ENCODE measurements around the gene PREPL. TPM values are rescaled to one million over a fixed set of nuclear protein-coding genes. Genes with fewer than 3 reads are reported as not detected.

PREPL gene
- total RNA-seq, 4 donors from 2014 or later: 33.6 to 38.6 (median 35.3) TPM

- H3K27me3 ChIP-seq: peaks cover 0 to 7% (median 0%) of the 10 kb centered on the region in 4 donors
- no peak for DNase-seq (ENCODE audit: extremely low spot score)
- no peaks in the 10 kb centered on the region for H3K9me3 ChIP-seq
- no peak overlapping the region for H3K27ac ChIP-seq (replicated peaks in 1 of 4)
- TF ChIP-seq POLR2A (IDR thresholded peaks at IDR 0.05; ENCODE audit: low read depth) (no peak), POLR2AphosphoS5 (IDR thresholded peaks at IDR 0.05) (no peak)
- no peaks in the 10 kb centered on the region for H3K4me1 ChIP-seq
- no peaks in the 10 kb centered on the region for H3K36me3 ChIP-seq
- H3K4me3 ChIP-seq: no peak overlapping the region
- WGBS: 72% methylated on average over 5 of the region's 5 CpGs
- intact Hi-C loops (cut with DNase I): no loop called here
These were observed 76.1 kb downstream of the PREPL start for GRCh38 chr2:44285174-44285573.

- H3K4me1 ChIP-seq: no peaks in the 10 kb centered on the region
- TF ChIP-seq EP300 (IDR thresholded peaks at IDR 0.05): no peak
- no peak for TF ChIP-seq CTCF (IDR thresholded peaks at IDR 0.05)
- no peak for TF ChIP-seq POLR2A (IDR thresholded peaks at IDR 0.05; ENCODE audit: low read depth)
- TF ChIP-seq POLR2AphosphoS5 (IDR thresholded peaks at IDR 0.05): no peak
- intact Hi-C loops (cut with DNase I): no loop called here
These were observed 78.1 kb downstream of the PREPL start for GRCh38 chr2:44283116-44283666.

GRCh38 chr2:44280869-44281268 is 80.4 kb downstream of the PREPL start:
- 92% methylated on average over 1 of the region's 1 CpG for WGBS
- no peak for DNase-seq (ENCODE audit: extremely low spot score)
- no peak for TF ChIP-seq CTCF (IDR thresholded peaks at IDR 0.05)
- TF ChIP-seq POLR2AphosphoS5 (IDR thresholded peaks at IDR 0.05): no peak
- TF ChIP-seq POLR2A (IDR thresholded peaks at IDR 0.05; ENCODE audit: low read depth): no peak
- no peak for TF ChIP-seq EP300 (IDR thresholded peaks at IDR 0.05)
- Histone ChIP-seq H3K36me3 (no peaks in the 10 kb centered on the region), H3K4me1 (peaks cover 0 to 4% (median 1%) of the 10 kb centered on the region in 4 donors), H3K9me3 (no peaks in the 10 kb centered on the region), H3K4me3 (no peak overlapping the region), H3K27me3 (no peaks in the 10 kb centered on the region), H3K27ac (replicated peaks in 1 of 4) (no peak overlapping the region)
- intact Hi-C loops (cut with DNase I): no loop called here

More at GRCh38 chr2:44283116-44283666, 78.1 kb downstream of the PREPL start:
- 100% methylated on average over 1 of the region's 1 CpG for WGBS
- Histone ChIP-seq H3K27ac (replicated peaks in 1 of 4) (no peak overlapping the region), H3K36me3 (no peaks in the 10 kb centered on the region), H3K9me3 (no peaks in the 10 kb centered on the region), H3K27me3 (no peaks in the 10 kb centered on the region), H3K4me3 (no peak overlapping the region)
- no peak for DNase-seq (ENCODE audit: extremely low spot score)

GRCh38 chr2:44277541-44277940 is 83.8 kb downstream of the PREPL start:
- DNase-seq (ENCODE audit: extremely low spot score): no peak
- 58% methylated on average over 1 of the region's 1 CpG for WGBS
- no peaks in the 10 kb centered on the region for H3K36me3 ChIP-seq
- H3K4me3 ChIP-seq: no peak overlapping the region
- TF ChIP-seq POLR2A (IDR thresholded peaks at IDR 0.05; ENCODE audit: low read depth): no peak
- no peak for TF ChIP-seq POLR2AphosphoS5 (IDR thresholded peaks at IDR 0.05)
- no peak for TF ChIP-seq EP300 (IDR thresholded peaks at IDR 0.05)
- TF ChIP-seq CTCF (IDR thresholded peaks at IDR 0.05): no peak
- intact Hi-C loops (cut with DNase I): no loop called here
- peaks cover 0 to 7% (median 3%) of the 10 kb centered on the region in 4 donors for H3K4me1 ChIP-seq
- no peaks in the 10 kb centered on the region for H3K9me3 ChIP-seq
- H3K27ac ChIP-seq (replicated peaks in 1 of 4): no peak overlapping the region
- H3K27me3 ChIP-seq: no peaks in the 10 kb centered on the region

- no peaks in the 10 kb centered on the region for H3K27me3 ChIP-seq
- H3K9me3 ChIP-seq: no peaks in the 10 kb centered on the region
- 55% methylated on average over 2 of the region's 2 CpGs for WGBS
- TF ChIP-seq CTCF (IDR thresholded peaks at IDR 0.05) (no peak), POLR2AphosphoS5 (IDR thresholded peaks at IDR 0.05) (no peak), EP300 (IDR thresholded peaks at IDR 0.05) (no peak), POLR2A (IDR thresholded peaks at IDR 0.05; ENCODE audit: low read depth) (no peak)
- H3K4me3 ChIP-seq: no peak overlapping the region
- peaks cover 0 to 7% (median 3%) of the 10 kb centered on the region in 4 donors for H3K4me1 ChIP-seq
- H3K36me3 ChIP-seq: no peaks in the 10 kb centered on the region
- no peak for DNase-seq (ENCODE audit: extremely low spot score)
- H3K27ac ChIP-seq (replicated peaks in 1 of 4): no peak overlapping the region
- intact Hi-C loops (cut with DNase I): no loop called here
These were observed 85.4 kb downstream of the PREPL start for GRCh38 chr2:44275927-44276303.
